K562 (cell line): ENCODE results near the gene TRAF5. TPM values are rescaled to one million over a fixed set of nuclear protein-coding genes. Genes with fewer than 3 reads are reported as not detected.
A peak's percentile ranks its signal among the peaks of the same experiment; 100 is the strongest.

Experiments
- CBX3 ChIP-seq, 2 experiments: IDR thresholded peaks; 1 replicate in 1 of 2; 2 replicates in 1 of 2; pipeline ENCODE4 v1.6.1; 2012; ENCODE audit warnings: inconsistent platforms in 2 of 2, low read length in 2 of 2, borderline replicate concordance in 1 of 2, control low read depth in 1 of 2
- EP300 ChIP-seq: IDR thresholded peaks from 2 replicates; pipeline ENCODE4 v1.6.1; 2012; ENCODE audit warnings: low read length, improper control_type of control experiment
- ESRRA ChIP-seq: fragments of 450-650 bp; IDR thresholded peaks from 2 replicates; pipeline ENCODE4 v1.6.1; 2014; ENCODE audit warnings: low read depth, mild to moderate bottlenecking, moderate library complexity, borderline replicate concordance
- ESRRB ChIP-seq: fragments of 250-450 bp; sonication (Bioruptor Pico); IDR thresholded peaks from 2 replicates; pipeline ENCODE4 v1.5.0; 2020; ENCODE audit warnings: mild to moderate bottlenecking, moderate library complexity, borderline replicate concordance
- FOXA3 ChIP-seq, 2 experiments: fragments of 450-650 bp in 1 of 2; sonication (generic) in 1 of 2; formaldehyde crosslinking; IDR thresholded peaks in 1 of 2; conservative IDR thresholded peaks in 1 of 2; 2 replicates each; pipeline versions ENCODE4 v1.4.0 to v1.8.0; 2020 to 2022; ENCODE audit warnings: mild to moderate bottlenecking in 2 of 2, missing genetic modification reagents in 1 of 2
- HDAC2 ChIP-seq: fragments of 450-650 bp; IDR thresholded peaks from 2 replicates; pipeline ENCODE4 v1.6.1; 2016; ENCODE audit warnings: mild to moderate bottlenecking
- HDAC3 ChIP-seq: fragments of 450-650 bp; IDR thresholded peaks from 2 replicates; pipeline ENCODE4 v1.6.1; 2018; ENCODE audit warnings: borderline replicate concordance, mild to moderate bottlenecking, moderate library complexity; ENCODE audit not compliant: partially characterized antibody
- LEF1 ChIP-seq: fragments of 450-650 bp; IDR thresholded peaks from 2 replicates; pipeline ENCODE4 v1.6.1; 2016; ENCODE audit warnings: mild to moderate bottlenecking
- NBN ChIP-seq: fragments of 450-650 bp; IDR thresholded peaks from 2 replicates; pipeline ENCODE4 v1.6.1; 2016; ENCODE audit warnings: low read depth, mild to moderate bottlenecking
- POLR3G ChIP-seq: IDR thresholded peaks from 2 replicates; pipeline ENCODE4 v1.6.1; 2011; ENCODE audit not compliant: insufficient read length, insufficient replicate concordance; ENCODE audit errors: extremely low read depth
- RBM22 ChIP-seq: fragments of 200-400 bp; formaldehyde crosslinking; IDR thresholded peaks from 2 replicates; pipeline ENCODE4 v1.6.1; 2018; ENCODE audit warnings: low read length, low read depth; ENCODE audit not compliant: poor library complexity, severe bottlenecking
- SMAD4 ChIP-seq: fragments of 250-450 bp; sonication (Bioruptor Pico); conservative IDR thresholded peaks from 2 replicates; pipeline ENCODE4 v1.8.0; 2021; ENCODE audit warnings: inconsistent platforms, mild to moderate bottlenecking, moderate library complexity
- SP1 ChIP-seq: sonication (generic); formaldehyde crosslinking; IDR thresholded peaks from 2 replicates; pipeline ENCODE4 v1.8.1; 2022; ENCODE audit warnings: mild to moderate bottlenecking, missing genetic modification reagents
- SP2 ChIP-seq: IDR thresholded peaks from 2 replicates; pipeline ENCODE4 v1.6.1; 2011; ENCODE audit warnings: mild to moderate bottlenecking, low read depth, low read length, moderate library complexity; ENCODE audit not compliant: poor library complexity, severe bottlenecking; ENCODE audit errors: extremely low read depth
- SUPT5H ChIP-seq: fragments of 450-650 bp; IDR thresholded peaks from 2 replicates; pipeline ENCODE4 v1.6.1; 2016
- TCF3 ChIP-seq: sonication (generic); formaldehyde crosslinking; IDR thresholded peaks from 2 replicates; pipeline ENCODE4 v1.4.0; 2020; ENCODE audit warnings: mild to moderate bottlenecking, missing genetic modification reagents
- TRIM24 ChIP-seq, 2 experiments: fragments of 450-650 bp; IDR thresholded peaks; 2 replicates each; pipeline ENCODE4 v1.6.1; 2016
- ZNF121 ChIP-seq: sonication (generic); formaldehyde crosslinking; conservative IDR thresholded peaks from 2 replicates; pipeline ENCODE4 v1.8.0; 2022; ENCODE audit warnings: missing genetic modification reagents
- ZNF316 ChIP-seq: fragments of 450-650 bp; IDR thresholded peaks from 2 replicates; pipeline ENCODE4 v1.6.1; 2016
- ZNF507 ChIP-seq: conservative IDR thresholded peaks from 2 replicates; pipeline ENCODE4 v1.6.1; 2017; ENCODE audit warnings: missing genetic modification characterization, missing compliant biosample characterization
- polyA plus RNA-seq, 8 experiments: library from polyadenylated mRNA; depleted of rRNA in 4 of 8; stranded (reverse) in 5 of 8; unstranded in 3 of 8; fragments of >200 nt; fragmentation: Nextera tagmentation in 2 of 8; fragmentation: Illumina TruSeq in 1 of 8; extraction: Ambion mirVana in 2 of 8; extraction: Trizol in 1 of 8; gene quantifications; 2 replicates each; pipeline versions ENCODE4 v1.2.1 to v1.2.3, GENCODE V29; 2011 to 2014; ENCODE audit warnings: inconsistent platforms in 1 of 8, missing spikeins in 1 of 8
- total RNA-seq, 7 experiments: library from RNA; depleted of rRNA in 6 of 7; stranded (reverse); fragments of >200 nt in 6 of 7; fragmentation: Illumina TruSeq in 2 of 7; extraction: Trizol in 2 of 7; gene quantifications; 2 replicates each; pipeline versions ENCODE4 v1.2.1 to v1.2.3, GENCODE V29; 2011 to 2021; ENCODE audit warnings: low replicate concordance in 1 of 7
- TF ChIP-seq, protein P1 (sequence below): fragments of 150-350 bp; conservative IDR thresholded peaks from 2 replicates; pipeline ENCODE4 v1.6.1; 2014; ENCODE audit warnings: low read length
- TF ChIP-seq, protein P2 (sequence below): sonication (generic); formaldehyde crosslinking; IDR thresholded peaks from 2 replicates; pipeline ENCODE4 v1.8.0; 2022; ENCODE audit warnings: mild to moderate bottlenecking, missing genetic modification reagents
- TF ChIP-seq, protein P3 (sequence below), 2 experiments: fragments of 450-650 bp in 1 of 2; sonication (generic) in 1 of 2; formaldehyde crosslinking in 1 of 2; IDR thresholded peaks in 1 of 2; conservative IDR thresholded peaks in 1 of 2; 2 replicates each; pipeline versions ENCODE4 v1.6.1 to v1.8.1; 2016 to 2023; ENCODE audit warnings: mild to moderate bottlenecking in 2 of 2, moderate library complexity in 2 of 2, inconsistent platforms in 1 of 2, missing genetic modification reagents in 1 of 2
- TF ChIP-seq, protein P4 (sequence below): fragments of 450-650 bp; IDR thresholded peaks from 2 replicates; pipeline ENCODE4 v1.6.1; 2016; ENCODE audit warnings: low read depth, mild to moderate bottlenecking, moderate library complexity

Gene TRAF5
- total and polyA plus RNA-seq, 9 of the 15 experiments (the other 6 are each of a cell fraction or from before 2014, with no cell fraction given), result 2.0 to 9.3 (median 5.3) TPM

DNA sequence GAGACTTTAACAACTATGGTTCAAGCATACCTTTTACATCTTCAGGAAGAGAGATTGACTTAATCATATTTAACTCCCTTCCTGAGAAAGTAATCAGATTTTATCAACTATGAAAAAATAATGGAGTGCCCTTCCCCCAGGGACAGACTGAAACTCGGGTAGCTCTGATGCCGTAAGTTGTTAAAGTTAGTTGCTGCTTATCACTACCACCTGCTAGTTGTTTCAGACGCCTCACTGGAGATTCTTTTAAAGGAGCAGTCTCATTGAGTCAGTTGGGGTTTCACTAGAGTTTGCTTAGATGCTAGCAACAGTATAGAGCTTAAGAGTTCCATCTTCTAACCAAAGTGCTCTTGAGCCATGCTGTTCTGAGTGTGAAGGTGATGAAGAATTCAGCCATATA lies 17.0 kb upstream of the TRAF5 start (continued):
- TF ChIP-seq ZNF121 (no peak), CBX3 (IDR thresholded peaks at IDR 0.05; ENCODE audit: borderline replicate concordance in 1 of 2, low read length in 2 of 2) (peak in 1 of 2 experiments; percentile 84; a peak in 1 of 3 replicates), HDAC3 (no peak), RBM22 (no peak), SMAD4 (CRISPR knock-in tag) (0 out of 2 replicates have a peak, but pooled peaks have one; percentile 25), NBN (0 out of 2 replicates have a peak, but pooled peaks have one; percentile 18), TCF3 (CRISPR knock-in tag) (peak; percentile 65), POLR3G (no peak), FOXA3 (CRISPR knock-in tag; conservative IDR thresholded peaks at IDR 0.05 in 1 of 2, IDR thresholded peaks at IDR 0.05 in 1 of 2) (0 out of 4 replicates have a peak, but pooled peaks of 1 of the 2 experiments have one; percentile 27), ZNF316 (peak; percentile 38), ESRRA (no peak), SP1 (CRISPR knock-in tag) (0 out of 2 replicates have a peak, but pooled peaks have one; percentile 33), TRIM24 (IDR thresholded peaks at IDR 0.05) (peak in 1 of 2 experiments; percentile 62; a peak in 2 of 4 replicates), ZNF507 (no peak), EP300 (peak; percentile 47; the same call in 1 of the 2 replicates), LEF1 (peak; percentile 27; the same call in 1 of the 2 replicates), SUPT5H (no peak), HDAC2 (0 out of 2 replicates have a peak, but pooled peaks have one; percentile 27), SP2 (no peak), ESRRB (no peak)
- TF ChIP-seq, protein P1, sequence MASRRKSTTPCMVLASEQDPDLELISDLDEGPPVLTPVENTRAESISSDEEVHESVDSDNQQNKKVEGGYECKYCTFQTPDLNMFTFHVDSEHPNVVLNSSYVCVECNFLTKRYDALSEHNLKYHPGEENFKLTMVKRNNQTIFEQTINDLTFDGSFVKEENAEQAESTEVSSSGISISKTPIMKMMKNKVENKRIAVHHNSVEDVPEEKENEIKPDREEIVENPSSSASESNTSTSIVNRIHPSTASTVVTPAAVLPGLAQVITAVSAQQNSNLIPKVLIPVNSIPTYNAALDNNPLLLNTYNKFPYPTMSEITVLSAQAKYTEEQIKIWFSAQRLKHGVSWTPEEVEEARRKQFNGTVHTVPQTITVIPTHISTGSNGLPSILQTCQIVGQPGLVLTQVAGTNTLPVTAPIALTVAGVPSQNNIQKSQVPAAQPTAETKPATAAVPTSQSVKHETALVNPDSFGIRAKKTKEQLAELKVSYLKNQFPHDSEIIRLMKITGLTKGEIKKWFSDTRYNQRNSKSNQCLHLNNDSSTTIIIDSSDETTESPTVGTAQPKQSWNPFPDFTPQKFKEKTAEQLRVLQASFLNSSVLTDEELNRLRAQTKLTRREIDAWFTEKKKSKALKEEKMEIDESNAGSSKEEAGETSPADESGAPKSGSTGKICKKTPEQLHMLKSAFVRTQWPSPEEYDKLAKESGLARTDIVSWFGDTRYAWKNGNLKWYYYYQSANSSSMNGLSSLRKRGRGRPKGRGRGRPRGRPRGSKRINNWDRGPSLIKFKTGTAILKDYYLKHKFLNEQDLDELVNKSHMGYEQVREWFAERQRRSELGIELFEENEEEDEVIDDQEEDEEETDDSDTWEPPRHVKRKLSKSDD, result no peak
- TF ChIP-seq, protein P2, sequence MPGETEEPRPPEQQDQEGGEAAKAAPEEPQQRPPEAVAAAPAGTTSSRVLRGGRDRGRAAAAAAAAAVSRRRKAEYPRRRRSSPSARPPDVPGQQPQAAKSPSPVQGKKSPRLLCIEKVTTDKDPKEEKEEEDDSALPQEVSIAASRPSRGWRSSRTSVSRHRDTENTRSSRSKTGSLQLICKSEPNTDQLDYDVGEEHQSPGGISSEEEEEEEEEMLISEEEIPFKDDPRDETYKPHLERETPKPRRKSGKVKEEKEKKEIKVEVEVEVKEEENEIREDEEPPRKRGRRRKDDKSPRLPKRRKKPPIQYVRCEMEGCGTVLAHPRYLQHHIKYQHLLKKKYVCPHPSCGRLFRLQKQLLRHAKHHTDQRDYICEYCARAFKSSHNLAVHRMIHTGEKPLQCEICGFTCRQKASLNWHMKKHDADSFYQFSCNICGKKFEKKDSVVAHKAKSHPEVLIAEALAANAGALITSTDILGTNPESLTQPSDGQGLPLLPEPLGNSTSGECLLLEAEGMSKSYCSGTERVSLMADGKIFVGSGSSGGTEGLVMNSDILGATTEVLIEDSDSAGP (CRISPR knock-in tag), result peak; percentile 84
- TF ChIP-seq, protein P3, sequence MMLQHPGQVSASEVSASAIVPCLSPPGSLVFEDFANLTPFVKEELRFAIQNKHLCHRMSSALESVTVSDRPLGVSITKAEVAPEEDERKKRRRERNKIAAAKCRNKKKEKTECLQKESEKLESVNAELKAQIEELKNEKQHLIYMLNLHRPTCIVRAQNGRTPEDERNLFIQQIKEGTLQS (IDR thresholded peaks at IDR 0.05), result no peak
- TF ChIP-seq, protein P3 (CRISPR knock-in tag; conservative IDR thresholded peaks at IDR 0.05), result 0 out of 2 replicates have a peak, but pooled peaks have one; percentile 50
- TF ChIP-seq, protein P4, sequence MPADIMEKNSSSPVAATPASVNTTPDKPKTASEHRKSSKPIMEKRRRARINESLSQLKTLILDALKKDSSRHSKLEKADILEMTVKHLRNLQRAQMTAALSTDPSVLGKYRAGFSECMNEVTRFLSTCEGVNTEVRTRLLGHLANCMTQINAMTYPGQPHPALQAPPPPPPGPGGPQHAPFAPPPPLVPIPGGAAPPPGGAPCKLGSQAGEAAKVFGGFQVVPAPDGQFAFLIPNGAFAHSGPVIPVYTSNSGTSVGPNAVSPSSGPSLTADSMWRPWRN, result no peak
- TF ChIP-seq, all 486 proteins: peak for 32
